ENCODE data around the gene CIAPIN1. TPM values are rescaled to one million over a fixed set of nuclear protein-coding genes. Genes with fewer than 3 reads are reported as not detected.

The CIAPIN1 gene
- total RNA-seq, 2 donors from 2014 or later = 77.5 to 87.1 TPM

DNA sequence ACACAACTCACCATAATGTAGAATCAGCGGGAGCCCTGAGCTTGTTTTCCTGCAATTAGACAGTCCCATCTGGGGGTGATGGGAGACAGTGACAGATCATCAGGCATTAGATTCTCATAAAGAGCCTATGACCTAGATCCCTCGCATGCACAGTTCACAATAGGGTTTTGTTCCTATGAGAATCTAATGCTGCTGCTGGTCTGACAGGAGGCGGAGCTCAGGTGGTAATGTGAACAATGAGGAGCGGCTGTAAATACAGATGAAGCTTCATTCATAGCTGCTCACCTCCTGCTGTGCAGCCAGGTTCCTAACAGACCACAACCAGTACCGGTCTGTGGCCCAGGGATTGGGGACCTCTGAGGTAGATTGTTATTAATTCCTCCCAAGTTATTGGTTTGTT, 42.0 kb upstream of the CIAPIN1 start:
- H3K27me3 Mint-ChIP-seq (ENCODE audit: insufficient read depth) = peaks cover 23% of the 10 kb centered on the region
- TF ChIP-seq, protein P1, sequence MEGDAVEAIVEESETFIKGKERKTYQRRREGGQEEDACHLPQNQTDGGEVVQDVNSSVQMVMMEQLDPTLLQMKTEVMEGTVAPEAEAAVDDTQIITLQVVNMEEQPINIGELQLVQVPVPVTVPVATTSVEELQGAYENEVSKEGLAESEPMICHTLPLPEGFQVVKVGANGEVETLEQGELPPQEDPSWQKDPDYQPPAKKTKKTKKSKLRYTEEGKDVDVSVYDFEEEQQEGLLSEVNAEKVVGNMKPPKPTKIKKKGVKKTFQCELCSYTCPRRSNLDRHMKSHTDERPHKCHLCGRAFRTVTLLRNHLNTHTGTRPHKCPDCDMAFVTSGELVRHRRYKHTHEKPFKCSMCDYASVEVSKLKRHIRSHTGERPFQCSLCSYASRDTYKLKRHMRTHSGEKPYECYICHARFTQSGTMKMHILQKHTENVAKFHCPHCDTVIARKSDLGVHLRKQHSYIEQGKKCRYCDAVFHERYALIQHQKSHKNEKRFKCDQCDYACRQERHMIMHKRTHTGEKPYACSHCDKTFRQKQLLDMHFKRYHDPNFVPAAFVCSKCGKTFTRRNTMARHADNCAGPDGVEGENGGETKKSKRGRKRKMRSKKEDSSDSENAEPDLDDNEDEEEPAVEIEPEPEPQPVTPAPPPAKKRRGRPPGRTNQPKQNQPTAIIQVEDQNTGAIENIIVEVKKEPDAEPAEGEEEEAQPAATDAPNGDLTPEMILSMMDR (conservative IDR thresholded peaks at IDR 0.05) = no peak
- peaks cover 8% of the 10 kb centered on the region for H3K4me1 Mint-ChIP-seq

DNA sequence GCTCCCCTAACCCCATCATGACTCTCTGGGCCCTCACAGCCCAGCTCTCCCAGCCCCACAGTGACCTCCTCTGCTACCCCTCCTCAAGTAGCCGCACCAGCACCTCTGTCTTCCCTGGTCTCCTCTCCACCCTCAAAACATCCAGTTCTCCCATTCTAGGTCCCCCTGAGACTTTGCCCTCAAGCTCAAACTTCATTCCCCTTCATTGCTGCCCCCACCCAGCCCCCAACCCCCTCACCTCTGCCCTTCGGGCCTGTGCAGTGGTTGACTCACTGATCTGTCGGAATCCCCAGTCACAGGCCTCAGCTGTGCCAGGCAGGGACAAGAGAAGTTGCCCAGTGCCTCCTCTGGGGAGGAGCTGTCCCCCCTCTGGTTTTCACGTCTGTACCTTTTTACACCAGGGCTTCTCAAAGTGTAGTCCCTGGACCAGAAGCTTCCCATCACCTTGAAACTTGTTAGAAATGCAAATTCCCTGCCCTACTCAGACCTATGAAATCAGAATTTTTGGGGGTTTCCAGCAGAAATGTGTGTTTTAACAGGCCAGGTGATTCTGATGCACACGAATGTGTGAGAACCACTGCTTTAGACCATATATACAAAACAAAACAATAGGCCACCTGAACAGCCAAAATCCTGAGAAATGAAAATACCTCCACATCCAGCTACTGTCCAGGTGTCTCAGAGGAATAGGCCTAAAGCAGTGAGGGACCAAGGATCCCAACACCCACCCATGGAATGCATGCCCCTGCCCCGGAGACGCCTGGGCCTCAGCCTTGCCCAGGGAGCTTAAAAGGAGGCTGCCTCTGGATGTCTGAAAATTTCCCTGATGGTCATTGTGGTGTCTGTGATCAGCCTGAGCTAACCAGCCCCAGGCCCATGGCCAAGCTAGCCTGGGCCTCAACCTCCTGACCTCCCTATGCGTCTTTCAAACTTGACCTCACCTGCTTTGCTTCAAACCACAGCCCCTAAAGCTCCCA, 40.0 kb upstream of the CIAPIN1 start:
- Histone ChIP-seq H3K4me1 (ENCODE audit: control insufficient read depth, insufficient read depth, low read length) (no peaks in the 10 kb centered on the region), H3K4me3 (ENCODE audit: low read length) (no peak overlapping the region), H3K27ac (ENCODE audit: low read depth, low read length) (no peak overlapping the region), H3K27me3 (ENCODE audit: control insufficient read depth, insufficient read depth, low read length, poor library complexity, severe bottlenecking) (peaks cover 5% of the 10 kb centered on the region), H3K36me3 (ENCODE audit: control insufficient read depth, insufficient read depth, low read length) (no peaks in the 10 kb centered on the region), H3K9ac (ENCODE audit: extremely low read depth, low read length, poor library complexity, severe bottlenecking) (no peak overlapping the region), H3K9me3 (ENCODE audit: control insufficient read depth, low read length) (peaks cover 6% of the 10 kb centered on the region)
- H3K4me1 Mint-ChIP-seq = peaks cover 12% of the 10 kb centered on the region
- no peak overlapping the region for H3K27ac Mint-ChIP-seq
- peaks cover 7% of the 10 kb centered on the region for H3K9me3 Mint-ChIP-seq
- H3K4me3 Mint-ChIP-seq = peak overlapping the region; percentile 80
- 87 to 88% methylated on average over 7 to 8 of the region's 8 CpGs for WGBS, 2 experiments (ENCODE audit: insufficient coverage in 1 of 2, insufficient read length in 1 of 2)
- peaks cover 21% of the 10 kb centered on the region for H3K27me3 Mint-ChIP-seq (ENCODE audit: insufficient read depth)
- TF ChIP-seq, protein P1 (conservative IDR thresholded peaks at IDR 0.05) = no peak
- DNase-seq = peak; percentile 56
- H3K36me3 Mint-ChIP-seq (ENCODE audit: low read depth) = no peaks in the 10 kb centered on the region

More for the DNA sequence above, 42.0 kb upstream of the CIAPIN1 start:
- Histone ChIP-seq H3K9ac (ENCODE audit: extremely low read depth, low read length, poor library complexity, severe bottlenecking) (no peak overlapping the region), H3K9me3 (ENCODE audit: control insufficient read depth, low read length) (peaks cover 6% of the 10 kb centered on the region), H3K4me3 (ENCODE audit: low read length) (no peak overlapping the region), H3K27ac (ENCODE audit: low read depth, low read length) (no peak overlapping the region), H3K27me3 (ENCODE audit: control insufficient read depth, insufficient read depth, low read length, poor library complexity, severe bottlenecking) (peaks cover 5% of the 10 kb centered on the region), H3K4me1 (ENCODE audit: control insufficient read depth, insufficient read depth, low read length) (no peaks in the 10 kb centered on the region), H3K36me3 (ENCODE audit: control insufficient read depth, insufficient read depth, low read length) (no peaks in the 10 kb centered on the region)
- H3K36me3 Mint-ChIP-seq (ENCODE audit: low read depth) = no peaks in the 10 kb centered on the region
- H3K9me3 Mint-ChIP-seq = peaks cover 7% of the 10 kb centered on the region
- peak; percentile 36 for DNase-seq
- no peak overlapping the region for H3K4me3 Mint-ChIP-seq
- H3K27ac Mint-ChIP-seq = no peak overlapping the region
- WGBS, 2 experiments (ENCODE audit: insufficient coverage in 1 of 2, insufficient read length in 1 of 2) = 88 to 95% methylated on average over 4 to 5 of the region's 5 CpGs

DNA sequence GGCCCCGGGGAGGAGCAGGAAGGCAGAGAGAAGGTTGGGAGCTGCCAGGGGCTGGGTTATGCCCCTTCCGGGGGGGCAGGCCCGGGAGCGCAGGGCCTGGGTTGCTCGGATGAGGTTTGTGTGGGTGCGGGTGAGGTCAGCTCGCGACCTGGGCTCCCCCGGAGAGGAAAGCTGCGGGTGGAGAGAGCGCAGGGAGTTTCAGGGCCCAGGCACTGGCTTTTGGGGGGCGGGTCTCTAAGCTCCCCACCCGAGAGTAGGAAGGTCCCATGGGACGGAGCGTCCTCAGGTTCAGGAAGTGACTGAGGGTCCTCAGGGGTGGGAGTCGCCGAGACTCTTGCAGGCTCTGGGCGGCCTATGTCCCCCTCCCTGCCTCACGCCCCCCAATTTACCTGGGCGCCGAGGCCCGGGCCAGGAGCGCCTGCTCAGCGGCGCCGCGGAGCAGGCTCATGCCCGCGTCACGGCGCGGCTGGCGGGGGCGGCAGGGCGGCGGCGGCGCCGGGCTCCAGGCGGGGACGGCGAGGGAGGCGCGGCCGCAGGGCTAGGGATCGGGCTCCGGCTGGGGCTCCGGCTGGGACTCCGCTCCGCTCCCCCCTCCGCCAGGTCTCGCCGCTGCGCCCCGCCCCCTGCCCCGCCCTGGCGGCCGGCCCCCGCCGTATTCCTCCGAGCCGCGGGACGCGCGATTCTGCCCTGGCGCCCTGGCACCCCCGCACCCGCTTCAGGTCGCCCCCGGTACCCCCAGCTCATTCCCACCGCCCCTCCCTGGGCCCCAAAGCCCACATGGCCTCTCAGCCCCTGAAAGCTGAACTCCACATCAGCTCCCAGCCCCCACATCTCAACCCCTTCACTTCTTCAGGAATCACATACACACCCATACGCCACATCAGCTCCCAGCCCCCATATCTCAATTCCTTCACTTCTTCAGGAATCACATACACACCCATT, 39.0 kb upstream of the CIAPIN1 start, which contains the start of gene DOK4:
DOK4 (minus strand) TSS at position 578 of the 942 bp plus-strand sequence. CDS start 6,986 bp downstream, outside the sequence.
- WGBS, 2 experiments (ENCODE audit: insufficient coverage in 1 of 2, insufficient read length in 1 of 2) = 2 to 3% methylated on average over 42 to 73 of the region's 73 CpGs

More for the DNA sequence above, 39.0 kb upstream of the CIAPIN1 start, which contains the start of gene DOK4:
- H3K9me3 Mint-ChIP-seq = peaks cover 7% of the 10 kb centered on the region
- Histone ChIP-seq H3K4me3 (ENCODE audit: low read length) (peak within 1 kb of the TSS; percentile 82), H3K36me3 (ENCODE audit: control insufficient read depth, insufficient read depth, low read length) (no peaks in the 10 kb centered on the region), H3K27me3 (ENCODE audit: control insufficient read depth, insufficient read depth, low read length, poor library complexity, severe bottlenecking) (peaks cover 5% of the 10 kb centered on the region), H3K9ac (ENCODE audit: extremely low read depth, low read length, poor library complexity, severe bottlenecking) (peak within 1 kb of the TSS; percentile 34), H3K9me3 (ENCODE audit: control insufficient read depth, low read length) (peaks cover 6% of the 10 kb centered on the region), H3K27ac (ENCODE audit: low read depth, low read length) (no peak within 1 kb of the TSS), H3K4me1 (ENCODE audit: control insufficient read depth, insufficient read depth, low read length) (no peaks in the 10 kb centered on the region)
- peaks cover 18% of the 10 kb centered on the region for H3K27me3 Mint-ChIP-seq (ENCODE audit: insufficient read depth)
- H3K36me3 Mint-ChIP-seq (ENCODE audit: low read depth) = no peaks in the 10 kb centered on the region
- H3K4me1 Mint-ChIP-seq = peaks cover 12% of the 10 kb centered on the region
- H3K27ac Mint-ChIP-seq = no peak within 1 kb of the TSS
- H3K4me3 Mint-ChIP-seq = peak within 1 kb of the TSS; percentile 80
- peak; percentile 92 for DNase-seq
- TF ChIP-seq, protein P1 (conservative IDR thresholded peaks at IDR 0.05) = no peak

All from endodermal cell (in vitro differentiated cells).